ENCODE measurements around the gene TNS2.

GRCh38 chr12:53042607-53043454 is 7.0 kb upstream of the TNS2 start:
- TF ChIP-seq CTCF (IDR thresholded peaks at IDR 0.05) (no peak), POLR2A (IDR thresholded peaks at IDR 0.05) (no peak)

All from right lobe of liver (tissue), 4 donors.